ENCODE measurements around the gene POLR3GL.

GRCh38 chr1:145960468-145961108 lies 3.9 kb upstream of the POLR3GL start:
- TF ChIP-seq POLR2A (IDR thresholded peaks at IDR 0.05; ENCODE audit: low read depth, low read length) (no peak), POLR2AphosphoS5 (IDR thresholded peaks at IDR 0.05; ENCODE audit: low read depth, low read length) (no peak), TAF1 (IDR thresholded peaks at IDR 0.05; ENCODE audit: borderline replicate concordance, low read depth, low read length) (no peak)
